HG02885 (cell line): ENCODE results near the gene RBMS3.

Experiments used
- ATAC-seq: cut with Tn5 transposase; IDR thresholded peaks from one replicate; pipeline ENCODE4 v1.9.1; 2021; ENCODE audit warnings: mild to moderate bottlenecking; ENCODE audit not compliant: unreplicated experiment, poor library complexity

The RBMS3 gene

GRCh38 chr3:29415482-29416223 is 134.8 kb downstream of the RBMS3 start:
- no peak for ATAC-seq

- no peak for ATAC-seq
Observed at GRCh38 chr3:29416514-29416913, 135.6 kb downstream of the RBMS3 start.

GRCh38 chr3:29420106-29420505 is 139.2 kb downstream of the RBMS3 start:
- ATAC-seq, result no peak

- ATAC-seq, result no peak
Observed at GRCh38 chr3:29426302-29427226, 145.7 kb downstream of the RBMS3 start.

- no peak for ATAC-seq
Observed at GRCh38 chr3:29427266-29428103, 146.6 kb downstream of the RBMS3 start.

- ATAC-seq, result no peak
Observed at GRCh38 chr3:29429055-29429679, 148.3 kb downstream of the RBMS3 start.

DNA sequence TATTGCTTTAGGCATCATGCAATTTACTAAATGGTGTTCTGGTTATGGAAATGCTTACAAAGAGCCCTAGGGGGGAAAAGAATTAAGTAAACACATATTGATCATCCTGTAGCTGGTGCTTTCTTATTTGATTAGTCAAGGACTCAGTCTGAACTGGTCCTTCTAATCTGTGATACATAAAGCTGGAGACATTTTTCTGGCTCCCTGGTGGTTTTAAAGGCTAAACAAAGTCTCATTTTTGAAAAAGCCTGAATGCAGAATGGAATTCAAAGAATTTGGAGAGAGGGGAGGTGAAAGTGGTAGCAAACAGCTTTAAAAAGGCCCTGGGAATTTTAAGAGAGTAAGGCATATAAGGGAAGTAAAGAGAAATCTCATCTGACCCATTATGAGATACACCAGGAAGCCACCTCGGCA is 149.7 kb downstream of the RBMS3 start:
- no peak for ATAC-seq

- no peak for ATAC-seq
Observed at GRCh38 chr3:29436612-29437323, 155.9 kb downstream of the RBMS3 start.

DNA sequence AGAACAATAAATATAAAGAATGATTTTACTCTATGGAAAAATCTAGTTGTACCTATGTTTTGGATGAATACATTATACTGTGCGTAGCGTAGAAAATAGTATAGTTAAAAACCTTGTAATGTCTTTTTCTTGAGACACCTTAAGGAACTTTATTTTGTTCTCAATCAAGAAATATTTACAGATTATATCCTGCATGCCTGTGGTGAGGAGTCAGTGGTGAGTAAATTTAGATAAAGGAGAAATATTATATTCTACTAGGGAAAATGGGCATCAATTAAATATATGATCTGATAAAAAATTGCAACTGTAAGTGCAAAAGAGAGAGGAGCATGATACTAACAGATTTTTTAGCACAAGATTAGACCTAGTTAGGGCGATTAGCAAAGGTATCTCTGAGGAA is 157.7 kb downstream of the RBMS3 start:
- ATAC-seq, result no peak

DNA sequence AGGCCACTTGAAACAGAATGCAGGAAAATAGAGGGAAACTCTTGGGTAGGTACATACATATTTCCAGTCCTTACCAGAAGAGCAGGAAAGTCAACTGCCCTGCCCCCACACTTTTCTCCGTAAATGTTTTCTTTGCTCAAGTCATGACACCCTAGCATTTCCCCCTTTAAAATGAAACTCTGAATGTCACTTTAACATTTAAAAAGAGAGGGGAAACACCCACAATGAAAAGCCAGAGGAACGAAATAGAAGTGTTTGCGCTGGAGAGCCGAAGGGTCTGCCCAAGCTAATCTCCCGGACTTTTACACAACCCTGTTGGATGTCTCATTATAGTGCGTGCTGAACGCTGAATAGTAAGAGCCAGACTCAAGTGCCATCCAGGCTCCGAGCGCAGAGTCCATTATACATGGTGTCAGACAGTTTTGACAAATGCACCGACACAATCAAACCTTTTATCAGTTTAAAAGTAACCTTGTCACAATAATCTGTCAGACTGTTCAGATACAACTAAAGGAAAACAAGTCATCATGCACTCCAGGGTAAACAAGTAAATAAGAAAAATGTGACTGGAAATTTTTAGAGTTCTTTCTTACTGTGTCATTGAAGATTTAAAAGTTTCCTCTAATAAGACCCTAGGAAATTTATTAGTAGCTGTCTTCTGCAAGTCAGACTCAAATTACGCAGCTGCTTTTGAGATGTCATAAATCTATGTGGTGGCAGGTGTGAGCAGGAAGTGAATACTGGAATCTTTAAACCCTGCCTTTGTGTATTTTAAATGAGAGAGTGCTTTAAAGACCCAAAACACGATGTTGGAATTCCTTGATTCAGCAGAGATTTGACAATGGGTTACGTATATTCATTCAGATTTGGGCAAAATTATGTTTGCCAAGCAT is 159.8 kb downstream of the RBMS3 start:
- ATAC-seq, result no peak

- no peak for ATAC-seq
Observed at GRCh38 chr3:29441422-29441821, 160.6 kb downstream of the RBMS3 start.

DNA sequence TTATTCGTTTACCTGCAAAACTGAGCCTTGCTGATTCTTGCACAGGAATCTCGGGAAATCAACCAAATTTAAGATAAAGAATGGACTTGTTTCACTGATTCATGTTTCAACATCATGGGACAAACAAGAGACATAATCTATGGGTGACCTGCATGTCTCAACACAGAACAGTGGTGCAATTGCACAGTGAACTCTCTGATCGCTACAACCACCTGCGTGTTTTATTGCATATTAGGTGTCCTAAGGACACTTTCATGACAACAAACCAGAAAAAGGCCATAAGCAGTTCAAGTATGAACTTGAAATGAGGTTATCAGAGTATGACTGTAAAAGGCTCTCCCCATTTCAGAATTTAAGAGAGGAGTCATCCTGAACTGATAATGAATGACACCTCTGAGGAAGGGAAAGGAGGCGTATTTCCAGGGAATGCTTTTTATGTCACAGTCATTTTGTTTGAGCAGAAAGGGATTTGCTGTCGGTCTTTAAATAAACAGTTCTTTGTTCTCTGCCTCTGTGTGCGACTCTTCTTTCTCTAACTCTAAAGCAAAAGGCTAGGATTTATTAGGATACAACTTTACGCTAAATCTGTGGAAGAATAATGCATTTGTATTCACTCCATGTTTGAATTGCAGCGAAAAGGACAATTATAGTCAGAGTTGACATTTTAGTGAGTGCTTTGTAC is 167.2 kb downstream of the RBMS3 start:
- no peak for ATAC-seq

- no peak for ATAC-seq
Observed at GRCh38 chr3:29451920-29452319, 171.0 kb downstream of the RBMS3 start.

- ATAC-seq, result no peak
Observed at GRCh38 chr3:29452934-29453283, 172.0 kb downstream of the RBMS3 start.

- no peak for ATAC-seq
Observed at GRCh38 chr3:29453284-29454001, 172.6 kb downstream of the RBMS3 start.

- ATAC-seq, result no peak
Observed at GRCh38 chr3:29454161-29454611, 173.3 kb downstream of the RBMS3 start.

- ATAC-seq, result no peak
Observed at GRCh38 chr3:29456901-29457300, 176.0 kb downstream of the RBMS3 start.
